OCI-LY1 (cell line): ENCODE results near the gene IL1RAPL2.

Experiments used
- H2AFZ ChIP-seq: fragments of 200-600 bp; sonication (generic), shearing (Covaris generic); 2 replicates; pipeline ENCODE4 v1.6.0; 2014; ENCODE audit warnings: antibody characterized with exemption, mild to moderate bottlenecking, low read length
- H3F3A ChIP-seq: fragments of 200-600 bp; sonication (generic), shearing (Covaris generic); 2 replicates; pipeline ENCODE4 v1.6.0; 2014; ENCODE audit warnings: mild to moderate bottlenecking, antibody characterized with exemption, low read length, moderate library complexity; ENCODE audit not compliant: insufficient read depth
- H3K27ac ChIP-seq: fragments of 200-600 bp; sonication (generic); 2 replicates; pipeline ENCODE4 v1.5.1; 2014; ENCODE audit warnings: low read length, mixed run types, mild to moderate bottlenecking, low read depth; ENCODE audit not compliant: poor library complexity, severe bottlenecking
- H3K27me3 ChIP-seq: fragments of 200-600 bp; sonication (generic); 2 replicates; pipeline ENCODE4 v1.6.0; 2014; ENCODE audit warnings: antibody characterized with exemption, mild to moderate bottlenecking, low read length, moderate library complexity; ENCODE audit not compliant: insufficient read depth
- H3K36me3 ChIP-seq: fragments of 200-600 bp; sonication (generic); 2 replicates; pipeline ENCODE4 v1.6.1; 2014; ENCODE audit warnings: mild to moderate bottlenecking, antibody characterized with exemption, low read length, moderate library complexity, mixed read lengths; ENCODE audit not compliant: insufficient read depth
- H3K4me1 ChIP-seq: fragments of 200-600 bp; sonication (generic); 2 replicates; pipeline ENCODE4 v1.5.1; 2014; ENCODE audit warnings: mild to moderate bottlenecking, low read length, moderate library complexity; ENCODE audit not compliant: insufficient read depth, severe bottlenecking
- H3K4me2 ChIP-seq: fragments of 200-600 bp; sonication (generic), shearing (Covaris generic); 2 replicates; pipeline ENCODE4 v1.6.1; 2014; ENCODE audit warnings: low read length
- H3K4me3 ChIP-seq: fragments of 200-600 bp; sonication (generic); 2 replicates; pipeline ENCODE4 v1.5.1; 2014; ENCODE audit warnings: low read length, low read depth, mild to moderate bottlenecking, mixed read lengths; ENCODE audit not compliant: poor library complexity, severe bottlenecking
- H3K79me2 ChIP-seq: fragments of 200-600 bp; shearing (Covaris generic); 2 replicates; pipeline ENCODE4 v1.6.1; 2016; ENCODE audit warnings: mixed run types, low read length, mixed read lengths; ENCODE audit not compliant: insufficient read depth
- H3K9ac ChIP-seq: fragments of 200-600 bp; sonication (generic), shearing (Covaris generic); 2 replicates; pipeline ENCODE4 v1.6.1; 2014; ENCODE audit warnings: mild to moderate bottlenecking, low read length, mixed read lengths
- H3K9me2 ChIP-seq: fragments of 200-600 bp; sonication (generic), shearing (Covaris generic); 2 replicates; pipeline ENCODE4 v1.6.1; 2014; ENCODE audit warnings: low read depth, mild to moderate bottlenecking, low read length, mixed read lengths
- H3K9me3 ChIP-seq: fragments of 200-600 bp; shearing (Covaris generic); 2 replicates; pipeline ENCODE4 v1.6.1; 2014; ENCODE audit warnings: low read length, mixed read lengths
- H4K20me1 ChIP-seq: fragments of 200-600 bp; sonication (generic), shearing (Covaris generic); 2 replicates; pipeline ENCODE4 v1.6.0; 2016; ENCODE audit warnings: mild to moderate bottlenecking, low read length; ENCODE audit not compliant: insufficient read depth
- CTCF ChIP-seq: fragments of 200-600 bp; sonication (generic), shearing (Covaris generic); IDR thresholded peaks from 2 replicates; pipeline ENCODE4 v1.5.1; 2017; ENCODE audit warnings: mild to moderate bottlenecking, antibody characterized with exemption, low read length, moderate library complexity, mixed read lengths
- EZH2 ChIP-seq: fragments of 200-600 bp; sonication (generic), shearing (Covaris generic); IDR thresholded peaks from 2 replicates; pipeline ENCODE4 v1.8.0; 2017; ENCODE audit warnings: borderline replicate concordance, mixed run types, mild to moderate bottlenecking, antibody characterized with exemption, low read length, moderate library complexity, mixed read lengths

The IL1RAPL2 gene

GRCh38 chrX:104995546-104995945, 429.5 kb downstream of the IL1RAPL2 start:
- no peaks in the 10 kb centered on the region for H3F3A ChIP-seq
- H4K20me1 ChIP-seq = no peaks in the 10 kb centered on the region
- H3K27ac ChIP-seq = no peak overlapping the region
- H3K9ac ChIP-seq = no peak overlapping the region
- H3K9me2 ChIP-seq = no peaks in the 10 kb centered on the region
- H3K79me2 ChIP-seq = no peaks in the 10 kb centered on the region
- TF ChIP-seq CTCF (no peak), EZH2 (no peak)
- no peak overlapping the region for H3K4me2 ChIP-seq
- no peaks in the 10 kb centered on the region for H3K4me1 ChIP-seq
- H3K36me3 ChIP-seq = no peaks in the 10 kb centered on the region
- H3K4me3 ChIP-seq = no peak overlapping the region
- H3K9me3 ChIP-seq = no peaks in the 10 kb centered on the region
- no peaks in the 10 kb centered on the region for H3K27me3 ChIP-seq
- H2AFZ ChIP-seq = no peak overlapping the region

- Histone ChIP-seq H3K4me3 (no peak overlapping the region), H3K4me2 (no peak overlapping the region), H2AFZ (no peak overlapping the region), H3K9me2 (no peaks in the 10 kb centered on the region), H3K9me3 (no peaks in the 10 kb centered on the region), H3K36me3 (no peaks in the 10 kb centered on the region), H4K20me1 (no peaks in the 10 kb centered on the region), H3K27ac (no peak overlapping the region), H3K4me1 (no peaks in the 10 kb centered on the region), H3K9ac (no peak overlapping the region), H3F3A (no peaks in the 10 kb centered on the region), H3K79me2 (no peaks in the 10 kb centered on the region), H3K27me3 (no peaks in the 10 kb centered on the region)
- TF ChIP-seq CTCF (no peak), EZH2 (no peak)
Observed at GRCh38 chrX:105006103-105006502, 440.1 kb downstream of the IL1RAPL2 start.

GRCh38 chrX:105006996-105007395, 441.0 kb downstream of the IL1RAPL2 start:
- Histone ChIP-seq H3K27me3 (no peaks in the 10 kb centered on the region), H3K4me1 (no peaks in the 10 kb centered on the region), H2AFZ (no peak overlapping the region), H4K20me1 (no peaks in the 10 kb centered on the region), H3K4me3 (no peak overlapping the region), H3F3A (no peaks in the 10 kb centered on the region), H3K79me2 (no peaks in the 10 kb centered on the region), H3K9me3 (no peaks in the 10 kb centered on the region), H3K36me3 (no peaks in the 10 kb centered on the region), H3K27ac (no peak overlapping the region), H3K9ac (no peak overlapping the region), H3K9me2 (no peaks in the 10 kb centered on the region), H3K4me2 (no peak overlapping the region)
- TF ChIP-seq EZH2 = no peak
- TF ChIP-seq CTCF = no peak
